ENCODE results near the gene LGALS14.

DNA sequence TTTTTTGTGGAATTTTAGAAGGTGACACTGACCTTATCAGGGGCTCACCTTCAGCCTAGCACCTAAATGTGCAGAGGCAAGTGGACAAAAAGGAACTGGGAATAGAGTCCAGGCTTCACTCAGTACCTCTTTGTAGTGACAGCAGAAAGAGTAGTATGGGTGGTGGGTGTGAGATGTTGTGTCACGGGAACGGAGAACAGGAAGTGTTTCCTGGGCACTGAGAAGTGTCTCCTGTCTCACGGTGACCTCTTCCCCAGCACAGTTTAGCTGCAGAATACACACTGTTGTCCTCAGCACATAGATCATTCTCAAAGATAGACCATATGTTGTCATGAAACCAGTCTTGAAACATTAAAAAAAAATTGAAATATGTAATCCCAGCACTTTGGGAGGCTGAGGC is 17.5 kb upstream of the LGALS14 start:
- TF ChIP-seq, protein P1, sequence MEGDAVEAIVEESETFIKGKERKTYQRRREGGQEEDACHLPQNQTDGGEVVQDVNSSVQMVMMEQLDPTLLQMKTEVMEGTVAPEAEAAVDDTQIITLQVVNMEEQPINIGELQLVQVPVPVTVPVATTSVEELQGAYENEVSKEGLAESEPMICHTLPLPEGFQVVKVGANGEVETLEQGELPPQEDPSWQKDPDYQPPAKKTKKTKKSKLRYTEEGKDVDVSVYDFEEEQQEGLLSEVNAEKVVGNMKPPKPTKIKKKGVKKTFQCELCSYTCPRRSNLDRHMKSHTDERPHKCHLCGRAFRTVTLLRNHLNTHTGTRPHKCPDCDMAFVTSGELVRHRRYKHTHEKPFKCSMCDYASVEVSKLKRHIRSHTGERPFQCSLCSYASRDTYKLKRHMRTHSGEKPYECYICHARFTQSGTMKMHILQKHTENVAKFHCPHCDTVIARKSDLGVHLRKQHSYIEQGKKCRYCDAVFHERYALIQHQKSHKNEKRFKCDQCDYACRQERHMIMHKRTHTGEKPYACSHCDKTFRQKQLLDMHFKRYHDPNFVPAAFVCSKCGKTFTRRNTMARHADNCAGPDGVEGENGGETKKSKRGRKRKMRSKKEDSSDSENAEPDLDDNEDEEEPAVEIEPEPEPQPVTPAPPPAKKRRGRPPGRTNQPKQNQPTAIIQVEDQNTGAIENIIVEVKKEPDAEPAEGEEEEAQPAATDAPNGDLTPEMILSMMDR (IDR thresholded peaks at IDR 0.05; ENCODE audit: insufficient read depth, low read depth, low read length), result no peak
- TF ChIP-seq EZH2 (IDR thresholded peaks at IDR 0.05; ENCODE audit: insufficient read depth, low read length), result no peak
